CD4-positive, alpha-beta memory T cell (primary cell): ENCODE measurements around the gene LRWD1. TPM values are rescaled to one million over a fixed set of nuclear protein-coding genes. Genes with fewer than 3 reads are reported as not detected.
"Not testable (repeated sequence)": the region's sequence is repeated elsewhere in the genome, so short reads cannot be mapped to it uniquely, and the experiment has no call there.

Experiments
- CTCF ChIA-PET: fragments of 350-600 bp; sonication (Branson Sonifier 250); formaldehyde crosslinking; loops from one replicate; lab custom pipeline; 2021; ENCODE audit warnings: inconsistent platforms; ENCODE audit not compliant: partially characterized antibody; lab: Charles Lee
- POLR2A ChIA-PET: fragments of 350-600 bp; sonication (Branson Sonifier 250); formaldehyde crosslinking; loops from one replicate; lab custom pipeline; 2021; ENCODE audit not compliant: partially characterized antibody; lab: Charles Lee
- DNase-seq, 5 donors: peaks; one replicate each; pipeline versions ENCODE4 v3.0.0 to v3.0.0-alpha.2; 2020 to 2022; ENCODE audit warnings: mixed read lengths in 1 of 5
- H3K27ac ChIP-seq: one replicate; pipeline ENCODE4 v1.7.0; 2013; ENCODE audit warnings: low read depth, low read length
- H3K27me3 ChIP-seq: 2 replicates; pipeline ENCODE4 v1.7.0; 2013; ENCODE audit warnings: mild to moderate bottlenecking, low read length, moderate library complexity; ENCODE audit not compliant: insufficient read depth
- H3K36me3 ChIP-seq: 2 replicates; pipeline ENCODE4 v1.7.0; 2013; ENCODE audit warnings: mild to moderate bottlenecking, low read length, moderate library complexity; ENCODE audit not compliant: insufficient read depth
- H3K4me1 ChIP-seq: 2 replicates; pipeline ENCODE4 v1.7.0; 2013; ENCODE audit warnings: mild to moderate bottlenecking, low read length, moderate library complexity; ENCODE audit not compliant: insufficient read depth
- H3K4me3 ChIP-seq, 2 donors: one replicate each; pipeline ENCODE4 v1.7.0; 2013; ENCODE audit warnings: low read length in 2 of 2, mild to moderate bottlenecking in 1 of 2
- H3K9me3 ChIP-seq, 2 donors: one replicate each; pipeline ENCODE4 v1.7.0; 2013; ENCODE audit warnings: low read length in 2 of 2, control low read depth in 1 of 2; ENCODE audit not compliant: control insufficient read depth in 1 of 2
- H3K27ac Mint-ChIP-seq, 7 donors: one replicate each; pipeline ENCODE4 v1.8.0; 2020 to 2021; ENCODE audit warnings: mixed read lengths in 7 of 7, mild to moderate bottlenecking in 6 of 7, inconsistent platforms in 3 of 7, moderate library complexity in 3 of 7
- H3K27me3 Mint-ChIP-seq, 2 donors: one replicate each; pipeline ENCODE4 v1.8.0; 2020 to 2021; ENCODE audit warnings: mixed read lengths in 2 of 2
- H3K36me3 Mint-ChIP-seq, 2 donors: one replicate each; pipeline ENCODE4 v1.8.0; 2020 to 2021; ENCODE audit warnings: mixed read lengths in 2 of 2, inconsistent platforms in 1 of 2, mild to moderate bottlenecking in 1 of 2
- H3K4me1 Mint-ChIP-seq, 4 donors: one replicate each; pipeline ENCODE4 v1.8.0; 2020 to 2021; ENCODE audit warnings: mixed read lengths in 4 of 4, mild to moderate bottlenecking in 1 of 4
- H3K4me3 Mint-ChIP-seq, 8 donors: one replicate each; pipeline ENCODE4 v1.8.0; 2020 to 2021; ENCODE audit warnings: mixed read lengths in 8 of 8, mild to moderate bottlenecking in 7 of 8, moderate library complexity in 6 of 8, inconsistent platforms in 3 of 8
- H3K9me3 Mint-ChIP-seq, 8 donors: one replicate each; pipeline ENCODE4 v1.8.0; 2020 to 2021; ENCODE audit warnings: mixed read lengths in 8 of 8, mild to moderate bottlenecking in 5 of 8, inconsistent platforms in 3 of 8, moderate library complexity in 1 of 8
- intact Hi-C: fragments of 100-400 bp; cut with micrococcal nuclease; formaldehyde crosslinking; loops from one replicate; pipeline ENCODE4 v1.15.1; 2023
- polyA plus RNA-seq, 2 donors: library from polyadenylated mRNA; unstranded; fragments of 300-500 nt; fragmentation: Illumina TruSeq; gene quantifications; one replicate each; pipeline ENCODE4 v1.2.3, GENCODE V29; 2021
- total RNA-seq, 2 experiments: library from RNA; stranded (reverse); gene quantifications; one replicate each; pipeline ENCODE4 v1.2.3, GENCODE V29; 2021

LRWD1 gene
- total and polyA plus RNA-seq, 4 experiments from 2014 or later, result 12.9 to 28.5 (median 20.6) TPM

GRCh38 chr7:102511860-102512522 lies 47.2 kb downstream of the LRWD1 start:
- POLR2A ChIA-PET, H3K9me3 ChIP-seq, CTCF ChIA-PET, H3K4me1 ChIP-seq, H3K36me3 ChIP-seq, DNase-seq, H3K4me3 ChIP-seq, H3K27me3 ChIP-seq, H3K27ac ChIP-seq, H3K36me3 Mint-ChIP-seq, H3K27me3 Mint-ChIP-seq, intact Hi-C loops, H3K27ac Mint-ChIP-seq, H3K9me3 Mint-ChIP-seq, H3K4me1 Mint-ChIP-seq: not testable (repeated sequence)
- peak overlapping the region in 1 of 8 donors; percentile 39 for H3K4me3 Mint-ChIP-seq

GRCh38 chr7:102512642-102513221 lies 47.9 kb downstream of the LRWD1 start:
- H3K27ac Mint-ChIP-seq, H3K27me3 Mint-ChIP-seq, CTCF ChIA-PET, H3K4me1 ChIP-seq, H3K9me3 Mint-ChIP-seq, H3K4me1 Mint-ChIP-seq, H3K4me3 ChIP-seq, H3K36me3 ChIP-seq, intact Hi-C loops, H3K27ac ChIP-seq, H3K27me3 ChIP-seq, H3K36me3 Mint-ChIP-seq, H3K9me3 ChIP-seq, POLR2A ChIA-PET: not testable (repeated sequence)
- DNase-seq, result peak in 1 of 5 donors; percentile 48
- peak overlapping the region in 4 of 8 donors; percentile 24 to 50 (median 42) for H3K4me3 Mint-ChIP-seq

GRCh38 chr7:102514881-102515721 lies 50.3 kb downstream of the LRWD1 start:
- POLR2A ChIA-PET, DNase-seq, CTCF ChIA-PET, H3K4me3 Mint-ChIP-seq, H3K4me1 Mint-ChIP-seq, intact Hi-C loops, H3K27ac ChIP-seq, H3K4me1 ChIP-seq, H3K9me3 Mint-ChIP-seq, H3K27me3 ChIP-seq, H3K36me3 ChIP-seq, H3K36me3 Mint-ChIP-seq, H3K4me3 ChIP-seq, H3K27ac Mint-ChIP-seq, H3K27me3 Mint-ChIP-seq, H3K9me3 ChIP-seq: not testable (repeated sequence)

DNA sequence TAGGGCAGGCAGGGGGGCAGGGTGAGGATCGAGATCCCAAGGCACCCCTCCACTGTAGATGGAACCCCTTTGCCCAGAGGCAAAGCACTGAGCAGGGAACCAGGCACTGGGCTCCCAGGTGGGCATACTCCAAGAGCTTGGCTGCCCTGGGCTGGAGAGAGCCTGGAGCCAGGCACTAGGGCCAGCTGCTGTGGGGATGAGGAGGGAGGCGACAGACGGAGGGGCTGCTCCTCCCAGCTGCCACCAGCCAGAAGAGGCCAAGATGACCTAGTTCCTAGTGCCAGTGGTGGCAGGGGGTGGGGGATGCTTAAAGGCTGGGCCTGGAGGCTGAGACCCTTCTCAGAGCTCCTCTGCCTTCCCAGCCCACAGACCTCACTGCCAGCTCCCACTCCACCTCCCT lies 51.1 kb downstream of the LRWD1 start:
- DNase-seq, result not testable (repeated sequence)

DNA sequence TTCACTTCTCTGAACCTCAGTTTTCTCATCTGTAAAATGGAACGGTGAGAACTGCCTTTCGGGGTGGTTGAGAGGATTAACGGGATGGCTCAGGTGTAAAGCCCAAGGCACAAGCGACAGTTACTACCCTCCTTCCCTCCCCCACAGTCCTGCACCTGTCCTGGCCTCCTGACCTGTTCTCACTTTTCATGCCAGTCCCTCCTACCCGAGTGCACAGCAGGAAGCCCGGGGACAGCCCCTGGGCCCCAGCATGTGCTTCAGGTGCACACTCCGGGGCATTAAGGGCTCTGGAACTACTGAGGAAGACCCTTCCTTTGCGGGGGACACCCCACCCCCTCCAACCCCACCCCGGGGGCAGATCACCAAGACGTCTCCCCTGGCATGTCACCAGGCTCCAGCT lies 52.2 kb downstream of the LRWD1 start:
- POLR2A ChIA-PET, H3K4me1 ChIP-seq, H3K27me3 ChIP-seq, H3K27ac Mint-ChIP-seq, H3K4me3 ChIP-seq, H3K27me3 Mint-ChIP-seq, H3K4me3 Mint-ChIP-seq, intact Hi-C loops, H3K9me3 Mint-ChIP-seq, CTCF ChIA-PET, H3K36me3 ChIP-seq, H3K9me3 ChIP-seq, DNase-seq, H3K36me3 Mint-ChIP-seq, H3K4me1 Mint-ChIP-seq, H3K27ac ChIP-seq: not testable (repeated sequence)

More for the DNA sequence above, 51.1 kb downstream of the LRWD1 start:
- CTCF ChIA-PET, H3K27ac Mint-ChIP-seq, H3K36me3 Mint-ChIP-seq, intact Hi-C loops, H3K36me3 ChIP-seq, H3K4me3 ChIP-seq, H3K9me3 Mint-ChIP-seq, H3K27me3 Mint-ChIP-seq, POLR2A ChIA-PET, H3K9me3 ChIP-seq, H3K4me1 Mint-ChIP-seq, H3K4me3 Mint-ChIP-seq, H3K4me1 ChIP-seq, H3K27me3 ChIP-seq, H3K27ac ChIP-seq: not testable (repeated sequence)

- H3K27ac ChIP-seq, intact Hi-C loops, H3K9me3 Mint-ChIP-seq, H3K9me3 ChIP-seq, H3K4me1 Mint-ChIP-seq, H3K36me3 ChIP-seq, POLR2A ChIA-PET, H3K36me3 Mint-ChIP-seq, CTCF ChIA-PET, H3K27me3 Mint-ChIP-seq, H3K27me3 ChIP-seq, H3K4me1 ChIP-seq, H3K4me3 ChIP-seq: not testable (repeated sequence)
- DNase-seq, result peak in 1 of 5 donors; percentile 8
- Mint-ChIP-seq H3K4me3 (peak within 1 kb of the TSS in 5 of 8 donors; percentile 49 to 74 (median 57)), H3K27ac (peak within 1 kb of the TSS in 1 of 7 donors; percentile 74)
These were observed 52.9 kb downstream of the LRWD1 start, which contains the start of gene RASA4B for GRCh38 chr7:102517550-102518147. TSS of gene RASA4B (minus strand) at chr7:102517777. CDS start at chr7:102517710, 67 bp downstream.

DNA sequence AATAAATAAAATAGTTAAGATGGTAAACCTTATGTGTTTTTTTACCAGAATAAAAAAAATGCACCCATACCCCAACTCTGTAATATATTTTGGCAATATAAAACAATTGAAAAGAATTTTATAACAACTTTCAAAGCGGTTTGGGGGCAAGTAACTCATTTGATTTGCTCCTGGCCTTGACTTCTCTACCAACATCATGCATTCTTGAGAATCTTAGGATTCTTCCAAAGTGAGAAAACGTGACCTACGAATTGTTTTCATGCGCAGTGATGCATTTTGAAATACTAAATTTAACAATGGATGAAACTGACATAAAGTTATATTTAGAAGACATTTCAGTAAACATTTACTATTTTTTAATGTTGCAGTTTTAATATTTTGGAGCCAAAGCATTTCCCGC lies 56.0 kb downstream of the LRWD1 start:
- H3K27ac Mint-ChIP-seq, DNase-seq, H3K36me3 ChIP-seq, POLR2A ChIA-PET, H3K9me3 ChIP-seq, H3K27ac ChIP-seq, H3K27me3 ChIP-seq, H3K9me3 Mint-ChIP-seq, H3K4me3 ChIP-seq, H3K36me3 Mint-ChIP-seq, CTCF ChIA-PET, H3K4me1 Mint-ChIP-seq, intact Hi-C loops, H3K27me3 Mint-ChIP-seq, H3K4me1 ChIP-seq, H3K4me3 Mint-ChIP-seq: not testable (repeated sequence)
